GM23248 (cell line): ENCODE data around the gene ISOC2.

ENCODE experiments used
- EZH2 ChIP-seq: fragments of 200-600 bp; sonication (generic); IDR thresholded peaks from 2 replicates; pipeline ENCODE4 v1.6.1; 2018; ENCODE audit warnings: antibody characterized with exemption, mild to moderate bottlenecking; ENCODE audit not compliant: insufficient read depth, poor library complexity, severe bottlenecking
- EZH2phosphoT487 ChIP-seq: fragments of 200-600 bp; sonication (generic); IDR thresholded peaks from 2 replicates; pipeline ENCODE4 v1.6.1; 2018; ENCODE audit warnings: antibody characterized with exemption, moderate library complexity, mild to moderate bottlenecking, low read depth; ENCODE audit not compliant: insufficient read depth

DNA sequence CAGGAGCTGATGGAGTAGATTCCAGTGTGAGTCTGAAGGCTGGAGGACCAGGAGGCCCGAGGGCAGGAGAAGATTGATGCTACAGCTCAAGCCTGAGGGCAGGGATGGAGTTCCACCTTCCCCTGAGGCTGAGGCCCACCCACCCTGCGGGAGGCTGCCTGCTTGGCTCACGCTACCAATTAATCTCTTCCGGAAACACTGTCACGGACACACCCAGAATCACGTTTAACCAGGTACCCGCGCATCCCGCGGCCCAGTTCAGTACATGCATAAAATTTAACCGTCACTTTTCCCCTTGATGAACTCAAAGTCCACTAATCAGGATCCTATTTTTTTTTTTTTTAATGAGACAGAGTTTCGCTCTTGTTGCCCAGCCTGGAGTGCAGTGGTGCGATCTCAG is 9.8 kb upstream of the ISOC2 start:
- TF ChIP-seq EZH2 (no peak), EZH2phosphoT487 (no peak)
